Measurements from ENCODE around the gene NECTIN3. TPM values are rescaled to one million over a fixed set of nuclear protein-coding genes. Genes with fewer than 3 reads are reported as not detected.

NECTIN3 gene
- total RNA-seq, 1 experiment from 2014 or later, result 53.7 TPM

DNA sequence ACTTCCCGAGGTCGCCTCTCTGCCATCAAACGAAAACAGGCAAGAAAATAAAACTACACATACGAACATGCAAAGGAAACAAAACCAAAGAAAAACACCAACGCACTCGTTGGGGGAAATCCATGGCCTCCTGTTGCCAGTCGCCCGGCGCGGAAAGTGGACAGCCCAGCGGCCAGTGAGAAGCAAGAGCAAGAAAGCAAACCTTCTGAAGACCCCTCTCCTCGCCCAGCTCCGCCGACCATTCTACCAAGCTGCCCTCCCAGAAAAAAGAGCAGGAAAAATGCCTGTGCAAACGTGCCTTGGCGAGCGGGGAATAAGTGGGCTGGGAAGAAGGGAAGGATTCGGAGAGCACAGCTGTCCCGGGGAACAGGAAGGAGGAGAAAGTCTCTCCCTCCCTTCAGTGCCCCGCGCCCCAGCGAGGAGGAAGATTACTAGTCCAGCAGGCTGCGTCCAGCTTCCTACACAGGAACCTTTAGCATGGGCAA is 802 bp upstream of the NECTIN3 start:
- no peaks in the 10 kb centered on the region for H3K27me3 Mint-ChIP-seq (ENCODE audit: low read depth)
- no peaks in the 10 kb centered on the region for H3K4me1 ChIP-seq (ENCODE audit: insufficient read depth, low read length)
- H2BK120ac ChIP-seq (ENCODE audit: low read depth, low read length, poor library complexity, severe bottlenecking), result no peak overlapping the region
- H3K27ac Mint-ChIP-seq, result peak overlapping the region; percentile 91 to 99 (median 97)
- H3K56ac ChIP-seq (ENCODE audit: insufficient read length, low read depth, low read length), result no peak overlapping the region
- peak overlapping the region; percentile 88 for H3K4me2 ChIP-seq (ENCODE audit: insufficient read depth, insufficient read length, low read length)
- H4K5ac ChIP-seq (ENCODE audit: insufficient read length, low read depth, low read length), result no peak overlapping the region
- H3T11ph ChIP-seq (ENCODE audit: low read length), result no peak overlapping the region
- no CpG with 5 or more reads among the region's 23 CpGs for WGBS (ENCODE audit: extremely low coverage, insufficient read length, low lambda C conversion rate)
- no peak overlapping the region for H3K27ac ChIP-seq (ENCODE audit: insufficient read length, low read depth, low read length)
- H4K8ac ChIP-seq (replicated peaks; ENCODE audit: insufficient read length, low read depth, low read length), result no peak overlapping the region
- no peaks in the 10 kb centered on the region for H3K9me3 ChIP-seq (ENCODE audit: control insufficient read depth, low read depth, low read length)
- H3K36me3 Mint-ChIP-seq (ENCODE audit: insufficient read depth in 1 of 3, low read depth in 3 of 3), result peaks cover 3 to 9% (median 7%) of the 10 kb centered on the region in 3 experiments; a peak in 4 of 7 replicates
- H2BK15ac ChIP-seq (ENCODE audit: low read depth, low read length), result no peak overlapping the region
- no peaks in the 10 kb centered on the region for H3K27me3 ChIP-seq (ENCODE audit: insufficient read depth, low read length)
- H3K23me2 ChIP-seq (ENCODE audit: insufficient read length, low read depth, low read length, poor library complexity, severe bottlenecking), result peaks cover 11% of the 10 kb centered on the region
- H2AK5ac ChIP-seq (ENCODE audit: insufficient read length, low read length), result no peak overlapping the region
- no peak overlapping the region for H3K4ac ChIP-seq (ENCODE audit: low read depth, low read length)
- H3K23ac ChIP-seq (ENCODE audit: insufficient read length, low read depth, low read length), result no peak overlapping the region
- H2BK20ac ChIP-seq (ENCODE audit: low read depth, low read length, poor library complexity, severe bottlenecking), result no peak overlapping the region
- H3K9ac ChIP-seq (ENCODE audit: extremely low read depth, insufficient read length, low read length), result peak overlapping the region; percentile 64
- no peak overlapping the region for H2BK12ac ChIP-seq (ENCODE audit: insufficient read length, low read depth, low read length)
- no peak overlapping the region for H2BK5ac ChIP-seq (ENCODE audit: insufficient read length, low read length)
- peak overlapping the region; percentile 34 for H2AFZ ChIP-seq (ENCODE audit: low read length)
- no peak overlapping the region for H4K91ac ChIP-seq (ENCODE audit: insufficient read length, low read depth, low read length)
- TF ChIP-seq CTCF (conservative IDR thresholded peaks at IDR 0.05), result no peak
- no peaks in the 10 kb centered on the region for H3K79me1 ChIP-seq (ENCODE audit: insufficient read depth, low read depth, low read length, poor library complexity, severe bottlenecking)
- no peak overlapping the region for H3K18ac ChIP-seq (ENCODE audit: insufficient read length, low read depth, low read length)
- H3K4me3 Mint-ChIP-seq, result peak overlapping the region; percentile 96 to 99
- H3K9me3 Mint-ChIP-seq, result peaks cover 0 to 2% of the 10 kb centered on the region in 2 experiments; a peak in 1 of 5 replicates
- DNase-seq, result no peak
- H3K4me1 Mint-ChIP-seq, result peaks cover 36 to 38% of the 10 kb centered on the region in 2 experiments
- peak overlapping the region; percentile 31; the same call in 1 of the 2 replicates for H3K14ac ChIP-seq (ENCODE audit: insufficient read depth, low read length)
- peaks cover 19% of the 10 kb centered on the region; the same call in 1 of the 2 replicates for H3K79me2 ChIP-seq (ENCODE audit: insufficient read depth, low read length)
- no peaks in the 10 kb centered on the region for H4K20me1 ChIP-seq (ENCODE audit: control insufficient read depth, insufficient read depth, insufficient read length)
